Endothelial cell of umbilical vein (primary cell): Measurements from ENCODE around the gene IRF6. TPM values are rescaled to one million over a fixed set of nuclear protein-coding genes. Genes with fewer than 3 reads are reported as not detected.

ENCODE experiments used
- BruUV-seq: library from RNA; stranded (reverse); fragments of 400-500 nt; replicated peaks from 2 replicates; lab custom pipeline; 2021; lab: Mats Ljungman, UMichigan
- CTCF ChIA-PET: fragments of 300-600, 350-600 bp; sonication (Branson Sonifier 250); formaldehyde crosslinking; loops from one replicate; lab custom pipeline; 2021; ENCODE audit warnings: antibody characterized with exemption, inconsistent platforms; lab: Charles Lee
- POLR2A ChIA-PET: fragments of 300-600, 350-600 bp; sonication (Branson Sonifier 250); formaldehyde crosslinking; loops from one replicate; lab custom pipeline; 2021; ENCODE audit warnings: antibody characterized with exemption, inconsistent platforms; lab: Charles Lee
- DNase-seq: peaks from one replicate; pipeline ENCODE4 v3.0.0-alpha.2; 2011; ENCODE audit warnings: low read depth, low spot score
- FAIRE-seq: peaks from 2 replicates; lab custom pipeline; 2011; peaks lifted over from hg19 to GRCh38; lab: Jason Lieb, UNC
- H2AFZ ChIP-seq: 2 replicates; pipeline ENCODE4 v1.6.0; 2012; ENCODE audit warnings: low read depth, low read length, control low read depth, inconsistent platforms
- H3K27ac ChIP-seq: 2 replicates; pipeline ENCODE4 v1.5.1; 2011; ENCODE audit warnings: low read depth, mild to moderate bottlenecking, control low read depth, low read length, moderate library complexity; ENCODE audit not compliant: insufficient read depth
- H3K27me3 ChIP-seq, 2 experiments: 2 replicates each; pipeline versions ENCODE4 v1.6.0 to v1.6.1; 2011; ENCODE audit warnings: low read length in 2 of 2, mixed read lengths in 1 of 2; ENCODE audit not compliant: control insufficient read depth in 2 of 2, insufficient read depth in 2 of 2
- H3K36me3 ChIP-seq, 2 experiments: 2 replicates in 1 of 2; 3 replicates in 1 of 2; pipeline ENCODE4 v1.5.1; 2011; ENCODE audit warnings: low read length in 2 of 2, mild to moderate bottlenecking in 1 of 2, moderate library complexity in 1 of 2; ENCODE audit not compliant: control insufficient read depth in 2 of 2, insufficient read depth in 2 of 2; ENCODE audit errors: extremely low read depth in 1 of 2
- H3K4me1 ChIP-seq: 3 replicates; pipeline ENCODE4 v1.5.1; 2011; ENCODE audit warnings: mild to moderate bottlenecking, low read length; ENCODE audit not compliant: control insufficient read depth, insufficient read depth; ENCODE audit errors: extremely low read depth
- H3K4me2 ChIP-seq: 2 replicates; pipeline ENCODE4 v1.6.1; 2011; ENCODE audit warnings: low read length, control low read depth, mixed read lengths; ENCODE audit not compliant: insufficient read depth
- H3K4me3 ChIP-seq, 3 experiments: fragments of 200-600 bp in 1 of 3; sonication (generic), shearing (Covaris generic) in 1 of 3; replicated peaks in 1 of 3; 2 replicates each; pipeline ENCODE4 v1.5.1; 2011 to 2016; ENCODE audit warnings: control low read depth in 3 of 3, low read length in 3 of 3, mild to moderate bottlenecking in 2 of 3, inconsistent platforms in 1 of 3, low read depth in 1 of 3, moderate library complexity in 1 of 3; ENCODE audit not compliant: insufficient read depth in 1 of 3
- H3K79me2 ChIP-seq: 2 replicates; pipeline ENCODE4 v1.6.0; 2012; ENCODE audit warnings: low read length, inconsistent platforms; ENCODE audit not compliant: control insufficient read depth, insufficient read depth
- H3K9ac ChIP-seq: replicated peaks from 2 replicates; pipeline ENCODE3; 2011; ENCODE audit warnings: low read length, control low read depth; ENCODE audit not compliant: insufficient read depth; ENCODE audit errors: extremely low read depth
- H3K9me1 ChIP-seq: replicated peaks from 3 replicates; pipeline ENCODE4 v1.6.0; 2011; ENCODE audit warnings: mild to moderate bottlenecking, low read length; ENCODE audit not compliant: control insufficient read depth, insufficient read depth; ENCODE audit errors: extremely low read depth
- H3K9me3 ChIP-seq: replicated peaks from 2 replicates; pipeline ENCODE4 v1.5.1; 2012; ENCODE audit warnings: low read length, inconsistent platforms; ENCODE audit not compliant: control insufficient read depth, insufficient read depth
- H4K20me1 ChIP-seq: replicated peaks from 2 replicates; pipeline ENCODE3; 2011; ENCODE audit warnings: mild to moderate bottlenecking, low read length; ENCODE audit not compliant: control insufficient read depth, insufficient read depth; ENCODE audit errors: extremely low read depth
- CTCF ChIP-seq, 2 donors: IDR thresholded peaks; 1 replicate in 1 of 2; 2 replicates in 1 of 2; pipeline ENCODE4 v1.5.1; 2011; ENCODE audit warnings: low read length in 2 of 2, mild to moderate bottlenecking in 2 of 2, moderate library complexity in 2 of 2, control low read depth in 1 of 2, inconsistent platforms in 1 of 2, low read depth in 1 of 2; ENCODE audit not compliant: insufficient read depth in 1 of 2; ENCODE audit errors: extremely low read depth in 1 of 2
- EZH2 ChIP-seq: IDR thresholded peaks from 2 replicates; pipeline ENCODE4 v1.6.1; 2012; ENCODE audit warnings: borderline replicate concordance, low read depth, mild to moderate bottlenecking, moderate library complexity, low read length, inconsistent platforms; ENCODE audit not compliant: severe bottlenecking
- FOS ChIP-seq: IDR thresholded peaks from 2 replicates; pipeline ENCODE4 v1.6.1; 2011; ENCODE audit warnings: mild to moderate bottlenecking, low read length, moderate library complexity, borderline replicate concordance; ENCODE audit not compliant: insufficient read depth
- GATA2 ChIP-seq: IDR thresholded peaks from 2 replicates; pipeline ENCODE4 v1.7.0; 2011; ENCODE audit warnings: low read depth, mild to moderate bottlenecking, moderate library complexity, mixed read lengths, low read length; ENCODE audit not compliant: insufficient read length, insufficient read depth
- JUN ChIP-seq: IDR thresholded peaks from 2 replicates; pipeline ENCODE4 v1.6.1; 2011; ENCODE audit warnings: borderline replicate concordance, low read depth; ENCODE audit not compliant: insufficient read length, insufficient read depth
- MAX ChIP-seq: IDR thresholded peaks from 2 replicates; pipeline ENCODE4 v1.6.1; 2011; ENCODE audit not compliant: insufficient read depth, insufficient read length
- MYC ChIP-seq: IDR thresholded peaks from one replicate; pipeline ENCODE4 v1.6.1; 2011; ENCODE audit warnings: mild to moderate bottlenecking, low read depth, low read length
- POLR2A ChIP-seq: IDR thresholded peaks from 2 replicates; pipeline ENCODE4 v1.6.1; 2012; ENCODE audit warnings: low read depth, mild to moderate bottlenecking, control low read depth, low read length
- POLR2AphosphoS5 ChIP-seq: IDR thresholded peaks from 2 replicates; pipeline ENCODE4 v1.6.1; 2012; ENCODE audit warnings: low read depth, mild to moderate bottlenecking, control low read depth, low read length, moderate library complexity; ENCODE audit not compliant: insufficient read depth
- dilution Hi-C: fragments of 300-500 bp; cut with MboI; formaldehyde crosslinking; loops from one replicate; pipeline ENCODE4 v1.15.0; 2019; ENCODE audit warnings: low sequenced_read_pairs; ENCODE audit not compliant: extremely low pct_ligation_motif_present
- intact Hi-C: fragments of 100-400 bp; cut with micrococcal nuclease; formaldehyde crosslinking; loops from one replicate; pipeline ENCODE4 v1.10.0; 2022
- polyA plus RNA-seq, 4 experiments: library from polyadenylated mRNA; depleted of rRNA in 3 of 4; stranded (reverse) in 3 of 4; unstranded in 1 of 4; fragments of >200 nt; gene quantifications; 2 replicates each; pipeline versions ENCODE4 v1.2.1 to v1.2.3, GENCODE V29; 2011 to 2012; ENCODE audit warnings: missing spikeins in 1 of 4
- total RNA-seq: library from RNA; stranded (reverse); gene quantifications from 2 replicates; pipeline ENCODE4 v1.2.3, GENCODE V29; 2021

The IRF6 gene
- total and polyA plus RNA-seq, 2 donors (not counting 3 experiments of a cell fraction or from before 2014, with no cell fraction given) = 42.0 to 55.8 TPM

DNA sequence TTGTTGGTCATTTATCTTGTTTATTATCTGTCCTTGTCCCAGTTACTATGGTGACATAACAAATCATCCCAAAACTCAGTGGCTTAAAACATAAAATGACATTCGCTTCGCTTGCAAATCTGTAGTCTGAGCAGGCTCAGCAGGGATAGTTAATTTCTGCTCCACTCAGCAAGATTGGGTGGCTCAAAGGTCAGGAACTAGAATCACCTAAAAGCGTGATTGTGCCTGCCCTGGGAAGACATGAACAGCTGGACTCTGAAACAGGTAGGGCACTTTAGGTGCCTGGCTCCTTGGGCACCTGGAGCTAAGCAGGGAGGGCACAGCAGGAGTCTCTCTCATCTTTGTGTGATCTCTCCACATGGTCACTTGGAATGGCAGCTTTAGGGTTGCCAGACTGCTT is 64.7 kb downstream of the IRF6 start:
- Histone ChIP-seq H4K20me1 (no peaks in the 10 kb centered on the region), H3K4me3 (no peak overlapping the region), H3K4me1 (no peaks in the 10 kb centered on the region), H2AFZ (no peak overlapping the region), H3K36me3 (no peaks in the 10 kb centered on the region), H3K9me3 (no peaks in the 10 kb centered on the region), H3K79me2 (no peaks in the 10 kb centered on the region), H3K9me1 (no peaks in the 10 kb centered on the region), H3K4me2 (no peak overlapping the region), H3K27me3 (peaks cover 0 to 16% of the 10 kb centered on the region in 2 experiments), H3K27ac (no peak overlapping the region), H3K9ac (no peak overlapping the region)
- FAIRE-seq (no peak), DNase-seq (no peak)
- intact Hi-C loops (no loop called here), dilution Hi-C loops (no loop called here)
- POLR2A ChIA-PET = no interaction called here
- TF ChIP-seq MAX (no peak), EZH2 (no peak), GATA2 (no peak), FOS (no peak), POLR2AphosphoS5 (no peak), MYC (no peak), POLR2A (no peak), JUN (no peak), CTCF (IDR thresholded peaks at IDR 0.05; ENCODE audit: extremely low read depth in 1 of 2, insufficient read depth in 1 of 2, low read depth in 1 of 2, low read length in 2 of 2) (no peak)
- BruUV-seq = no TSS peak
- CTCF ChIA-PET = no interaction called here
